Measurements from ENCODE around the gene IGF1R. TPM values are rescaled to one million over a fixed set of nuclear protein-coding genes. Genes with fewer than 3 reads are reported as not detected.

IGF1R gene
- total and polyA plus RNA-seq, 2 of the 8 experiments (the other 6 are each of a cell fraction or from before 2014, with no cell fraction given): 32.9 to 109 TPM

DNA sequence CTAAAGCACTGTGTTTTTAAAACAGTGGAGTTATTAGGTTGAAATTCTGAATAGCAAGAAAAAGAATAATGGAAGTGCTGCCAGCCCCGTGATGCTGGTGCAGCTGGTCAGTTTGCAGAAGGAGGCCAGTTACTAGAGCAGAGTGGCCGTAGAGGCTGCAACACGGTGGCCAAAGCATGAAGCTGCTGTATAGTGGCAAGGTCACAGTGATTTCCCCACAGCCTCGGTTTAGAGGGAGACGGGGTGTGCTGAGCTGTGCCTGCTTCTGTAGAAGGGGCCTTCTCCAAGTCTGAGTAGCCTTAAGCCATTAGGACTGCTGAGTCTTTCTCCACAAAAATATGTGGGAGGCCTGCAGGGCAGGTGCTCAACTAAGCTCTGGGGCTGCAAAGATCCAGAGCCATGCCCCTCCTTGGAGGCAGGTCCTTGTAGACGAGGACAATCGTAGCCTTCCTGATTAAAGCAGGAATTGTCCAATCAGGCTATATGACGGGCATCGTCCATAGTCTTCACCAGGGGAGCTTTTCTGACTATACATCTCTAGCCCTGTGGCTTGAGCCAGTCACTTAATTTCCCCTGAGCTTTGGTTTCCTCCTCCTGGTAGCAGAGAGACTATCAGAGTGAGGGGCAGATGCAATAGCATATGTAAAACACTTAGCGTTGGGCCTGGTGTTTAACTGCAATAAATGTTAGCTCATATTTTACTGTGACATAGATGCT, 207.6 kb downstream of the IGF1R start (continued):
- no peak for TF ChIP-seq USF2 (IDR thresholded peaks at IDR 0.05; ENCODE audit: low read length)
- no peak for TF ChIP-seq NANOG (IDR thresholded peaks at IDR 0.05; ENCODE audit: insufficient read depth, low read depth, low read length, poor library complexity, severe bottlenecking)
- TF ChIP-seq POLR2AphosphoS5 (IDR thresholded peaks at IDR 0.05; ENCODE audit: low read depth, low read length): no peak
- TF ChIP-seq CREB1 (IDR thresholded peaks at IDR 0.05): no peak
- no peak for TF ChIP-seq BCL11A (IDR thresholded peaks at IDR 0.05; ENCODE audit: low read depth in 2 of 2, low read length in 2 of 2)
- TF ChIP-seq SP2 (IDR thresholded peaks at IDR 0.05; ENCODE audit: low read length): no peak
